Inflammatory macrophage (primary cell): ENCODE data around the gene GPR61.

ENCODE experiments used
- DNase-seq, 2 donors: peaks; one replicate each; pipeline ENCODE4 v3.0.0-alpha.2; 2020 to 2022
- total RNA-seq, 18 experiments: gene quantifications; one replicate each; lab custom pipeline; 2026; ENCODE audit warnings: mixed read lengths in 6 of 18, inconsistent platforms in 2 of 18; lab: John Stamatoyannopoulos, UW

Gene GPR61, protein sequence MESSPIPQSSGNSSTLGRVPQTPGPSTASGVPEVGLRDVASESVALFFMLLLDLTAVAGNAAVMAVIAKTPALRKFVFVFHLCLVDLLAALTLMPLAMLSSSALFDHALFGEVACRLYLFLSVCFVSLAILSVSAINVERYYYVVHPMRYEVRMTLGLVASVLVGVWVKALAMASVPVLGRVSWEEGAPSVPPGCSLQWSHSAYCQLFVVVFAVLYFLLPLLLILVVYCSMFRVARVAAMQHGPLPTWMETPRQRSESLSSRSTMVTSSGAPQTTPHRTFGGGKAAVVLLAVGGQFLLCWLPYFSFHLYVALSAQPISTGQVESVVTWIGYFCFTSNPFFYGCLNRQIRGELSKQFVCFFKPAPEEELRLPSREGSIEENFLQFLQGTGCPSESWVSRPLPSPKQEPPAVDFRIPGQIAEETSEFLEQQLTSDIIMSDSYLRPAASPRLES
- 0 to 0.32 (median 0.11) reads per million in 18 experiments for total RNA-seq

DNA sequence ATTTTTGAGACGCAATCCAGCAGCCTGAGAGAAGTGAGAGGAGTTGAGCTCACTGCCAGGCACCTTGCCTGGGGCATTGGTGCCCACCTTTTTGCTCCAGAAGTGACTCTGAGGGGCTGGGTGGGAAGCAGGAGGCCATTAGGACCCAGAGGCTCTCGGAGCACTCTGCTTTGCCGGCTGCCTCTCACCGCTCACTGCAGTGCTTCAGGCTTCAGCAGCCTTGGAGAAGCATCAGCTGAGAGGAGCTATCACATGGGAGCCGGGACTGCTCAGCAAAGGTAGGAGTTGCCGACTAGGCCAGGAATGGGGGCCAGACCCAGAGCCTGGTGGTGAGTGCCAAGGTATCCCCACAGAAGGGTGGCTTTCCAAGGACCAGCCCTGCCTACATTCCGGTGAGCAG lies at the start of gene GPR61:
TSS of gene GPR61 (plus strand) at position 197 of the 400 bp plus-strand sequence. CDS start 3,151 bp downstream, outside the sequence.
- no peak for DNase-seq

DNA sequence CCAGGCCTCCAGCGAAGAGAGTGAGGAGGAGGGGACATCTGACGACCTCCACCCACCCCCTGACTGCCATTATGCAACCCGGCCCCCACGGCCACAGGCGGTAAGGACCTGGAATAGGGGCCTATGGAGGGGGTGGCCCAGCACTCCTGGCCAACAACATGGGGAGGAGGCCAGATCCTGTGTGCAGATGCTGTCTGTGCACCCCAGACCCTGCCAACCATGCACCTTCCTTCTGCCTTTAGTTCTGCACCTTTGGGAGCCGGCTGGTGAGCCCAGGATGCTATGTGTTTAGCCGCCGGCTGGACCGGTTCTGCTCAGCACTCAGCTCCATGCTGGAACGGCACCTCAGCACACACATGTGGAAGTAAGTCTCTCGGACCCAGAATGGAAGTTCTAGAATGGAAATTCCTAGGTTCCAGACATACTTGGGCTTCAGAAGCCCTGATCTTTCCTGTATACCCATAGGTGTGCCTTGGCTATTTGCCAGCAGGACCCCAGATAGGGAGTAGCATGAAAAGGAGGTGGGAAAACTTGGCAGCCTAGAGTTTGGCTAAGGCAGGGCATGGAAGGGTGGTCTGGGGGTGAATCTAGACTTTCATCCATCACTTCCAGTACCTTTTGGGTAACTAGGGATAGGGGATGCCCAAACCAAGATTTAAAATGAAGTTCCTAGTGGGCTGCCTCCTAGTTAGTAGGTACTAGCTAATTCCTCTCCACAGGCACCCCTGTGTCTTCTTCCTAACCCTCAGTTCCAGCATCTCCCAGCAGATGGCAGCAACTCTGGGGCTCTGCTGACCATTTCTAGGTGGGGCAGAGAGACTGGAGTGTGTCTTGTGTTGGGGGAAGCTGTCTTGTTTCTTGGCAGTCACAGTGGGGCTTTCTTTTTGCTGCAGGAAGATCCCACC lies 49.4 kb upstream of the GPR61 start:
- DNase-seq = peak; percentile 74 to 79

- no peak for DNase-seq
These were observed 48.8 kb upstream of the GPR61 start for GRCh38 chr1:109490934-109491302.

GRCh38 chr1:109491372-109491771 lies 48.3 kb upstream of the GPR61 start:
- DNase-seq = no peak

DNA sequence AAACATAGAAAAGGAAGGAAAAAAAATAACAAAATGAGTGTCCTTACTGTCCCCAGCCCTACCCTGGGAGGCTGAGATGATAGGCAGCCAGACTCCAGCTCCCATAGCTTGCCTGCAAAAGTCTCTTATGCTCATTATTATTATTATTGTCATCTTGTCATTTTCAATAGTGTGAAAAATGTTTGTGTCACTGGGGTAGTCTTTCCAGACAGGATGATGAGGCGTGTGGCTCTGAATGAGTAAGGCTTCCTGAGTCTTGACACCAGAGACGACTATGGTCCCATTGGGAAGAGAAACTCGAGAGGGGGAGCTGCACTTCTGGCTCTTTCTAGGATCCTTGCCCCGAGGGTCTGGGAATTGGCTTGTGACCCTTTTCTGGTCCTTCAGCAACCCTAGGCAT lies 46.9 kb upstream of the GPR61 start:
- no peak for DNase-seq

DNA sequence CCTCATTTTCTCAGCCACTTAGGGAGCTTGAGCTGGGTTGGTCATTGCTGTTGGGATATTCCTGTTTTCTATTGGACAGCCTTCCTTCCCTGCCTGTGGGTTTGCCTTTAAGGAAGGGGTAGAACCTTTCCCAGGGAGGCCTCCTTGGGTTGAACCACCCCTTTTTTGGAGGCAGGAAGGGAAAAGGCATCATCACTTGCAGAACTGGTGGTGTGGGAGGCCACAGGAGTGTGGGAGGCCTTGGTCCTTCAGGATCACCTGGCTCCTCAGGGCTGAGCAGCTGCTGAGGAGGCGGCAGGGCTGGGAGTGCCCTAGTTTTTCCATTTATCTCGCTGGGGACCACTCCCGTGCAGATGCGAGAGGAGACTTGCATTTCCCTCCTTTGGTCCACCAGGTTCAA lies 46.4 kb upstream of the GPR61 start:
- no peak for DNase-seq

- peak; percentile 87 to 90 for DNase-seq
These were observed 45.7 kb upstream of the GPR61 start, which contains the start of gene CYB561D1 for GRCh38 chr1:109493805-109494539. Gene CYB561D1 (plus strand): TSS chr1:109494094. CDS start chr1:109494140, 46 bp downstream.

- DNase-seq = no peak
These were observed 43.9 kb upstream of the GPR61 start for GRCh38 chr1:109495738-109496137.

DNA sequence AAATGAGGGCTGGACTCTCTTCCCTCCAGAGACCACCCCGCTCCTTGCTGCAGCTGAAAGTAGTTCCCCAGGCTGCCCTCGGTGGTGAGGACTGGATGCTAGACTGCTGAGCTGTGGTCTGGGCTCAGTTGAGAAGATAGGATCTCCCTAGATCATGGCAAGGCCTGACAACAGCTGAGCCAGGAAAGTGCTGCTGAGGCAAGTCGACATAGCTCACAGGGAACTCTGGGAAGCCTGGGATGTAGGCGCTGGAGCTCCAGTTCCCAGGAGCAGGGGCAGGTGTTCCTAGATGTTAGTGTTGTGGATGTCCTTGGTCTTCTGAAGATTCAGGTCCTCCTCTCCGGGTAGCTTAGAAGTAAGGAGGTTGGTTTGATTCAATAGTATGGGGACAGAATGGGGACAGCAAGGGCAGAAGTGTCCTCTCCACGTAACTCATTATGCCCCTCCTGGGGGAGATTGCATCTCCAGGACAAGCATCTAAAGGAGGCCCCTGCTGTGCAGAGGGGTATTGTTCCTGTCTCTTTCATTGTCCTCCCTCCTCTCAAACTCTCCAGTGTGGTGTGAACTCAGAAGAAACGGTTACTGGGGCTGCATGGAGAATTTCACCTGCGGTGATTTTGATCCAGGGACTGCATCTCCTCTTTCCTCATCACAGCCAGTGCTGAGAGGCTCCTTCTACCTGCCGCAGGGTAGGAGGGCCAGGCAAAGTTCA lies 42.1 kb upstream of the GPR61 start:
- DNase-seq = no peak

DNA sequence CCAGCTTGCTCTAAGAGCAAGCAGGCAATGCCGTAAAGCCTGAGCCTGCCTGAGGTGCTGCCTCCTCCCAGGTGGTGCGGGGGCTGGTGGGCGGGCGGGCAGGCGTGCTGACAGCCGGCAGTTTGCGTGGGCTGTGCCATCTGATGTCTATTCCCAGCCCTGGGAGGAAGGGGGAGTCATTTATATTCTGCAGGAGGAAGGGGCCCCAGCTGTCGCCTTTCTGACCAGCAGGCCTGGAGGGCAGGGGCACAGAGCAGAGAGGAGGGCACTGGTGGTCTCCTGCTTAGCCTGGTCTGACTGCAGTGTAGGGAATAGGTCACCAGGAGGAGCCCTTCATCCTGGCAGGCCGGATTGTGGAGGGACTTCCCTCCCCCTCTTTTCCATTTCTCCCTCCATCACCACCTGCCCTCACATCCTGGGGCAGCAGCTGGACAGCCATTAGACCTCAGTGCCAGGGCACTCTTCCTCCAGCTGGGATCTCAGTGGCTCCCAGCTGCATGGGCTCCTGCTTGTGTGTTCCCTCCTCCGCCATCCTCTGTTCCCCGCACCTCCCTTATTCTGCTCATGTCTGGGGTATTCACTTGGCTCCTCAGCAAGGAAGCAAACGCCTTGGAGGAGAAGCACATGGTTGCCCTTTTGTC lies 41.4 kb upstream of the GPR61 start:
- DNase-seq = no peak

- DNase-seq = no peak
These were observed 40.6 kb upstream of the GPR61 start for GRCh38 chr1:109499081-109499480.

DNA sequence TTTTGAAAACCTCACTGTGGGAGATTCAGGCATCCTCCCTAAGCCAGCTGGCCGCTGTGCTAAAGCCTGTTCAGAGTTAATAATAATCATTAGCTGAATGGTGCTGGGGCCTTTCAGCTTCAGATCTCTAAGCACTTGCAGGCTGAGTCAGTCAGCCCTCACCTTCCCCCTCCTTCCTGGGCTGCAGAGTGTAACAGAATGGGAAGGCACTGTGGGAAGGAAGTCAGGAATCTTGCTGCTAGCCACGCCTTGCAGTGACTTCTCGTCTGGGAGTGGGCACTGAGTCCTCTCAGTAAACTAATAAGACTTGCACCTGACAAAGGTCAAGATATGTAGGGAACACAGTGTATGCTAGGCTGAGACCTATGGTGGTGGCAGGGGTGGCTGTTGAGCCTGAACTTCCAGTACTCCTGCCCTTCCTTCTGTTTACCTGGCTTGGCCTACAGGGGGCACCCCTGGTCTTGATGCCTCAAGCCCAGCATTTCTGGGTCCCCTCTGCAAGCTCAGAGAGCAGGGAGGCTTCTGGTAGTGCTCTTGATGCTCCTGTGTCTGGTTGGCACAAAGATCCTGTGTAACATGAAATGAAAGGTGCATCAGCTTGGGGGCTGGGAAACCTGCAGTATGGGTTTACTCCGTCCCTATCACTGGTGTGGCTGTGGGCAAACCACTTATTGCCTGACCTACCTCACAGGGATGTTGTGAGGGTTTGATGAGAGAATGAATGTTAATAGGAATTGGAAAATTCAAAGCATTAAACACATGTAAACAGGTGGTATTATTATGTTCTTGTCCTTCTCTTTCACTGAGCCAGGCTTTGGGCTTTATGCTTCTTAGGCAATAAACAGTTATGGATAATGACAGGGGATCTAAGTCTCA lies 39.8 kb upstream of the GPR61 start:
- DNase-seq = peak; percentile 18 to 52

DNA sequence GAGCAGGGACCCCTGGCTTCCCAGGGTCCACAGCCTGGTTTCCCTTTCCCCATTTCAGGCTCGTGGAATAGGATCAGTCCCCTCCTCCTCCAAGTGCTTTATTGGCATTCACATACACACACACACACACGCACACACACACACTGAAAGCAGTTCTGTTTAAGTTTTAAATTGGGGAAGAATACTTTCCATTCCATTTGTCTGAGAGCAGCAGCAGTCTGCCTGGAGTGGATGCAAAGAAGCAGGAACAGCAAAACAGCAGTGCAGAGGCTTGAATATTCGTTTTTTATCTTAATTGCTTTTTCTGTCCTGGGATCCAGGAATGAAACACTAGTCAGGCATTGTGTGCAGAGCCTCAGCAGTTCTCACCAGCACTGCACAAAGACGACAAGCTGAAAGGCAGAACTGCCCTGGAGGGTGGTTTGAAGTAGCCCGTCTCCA lies 38.7 kb upstream of the GPR61 start:
- peak; percentile 24 to 33 for DNase-seq

DNA sequence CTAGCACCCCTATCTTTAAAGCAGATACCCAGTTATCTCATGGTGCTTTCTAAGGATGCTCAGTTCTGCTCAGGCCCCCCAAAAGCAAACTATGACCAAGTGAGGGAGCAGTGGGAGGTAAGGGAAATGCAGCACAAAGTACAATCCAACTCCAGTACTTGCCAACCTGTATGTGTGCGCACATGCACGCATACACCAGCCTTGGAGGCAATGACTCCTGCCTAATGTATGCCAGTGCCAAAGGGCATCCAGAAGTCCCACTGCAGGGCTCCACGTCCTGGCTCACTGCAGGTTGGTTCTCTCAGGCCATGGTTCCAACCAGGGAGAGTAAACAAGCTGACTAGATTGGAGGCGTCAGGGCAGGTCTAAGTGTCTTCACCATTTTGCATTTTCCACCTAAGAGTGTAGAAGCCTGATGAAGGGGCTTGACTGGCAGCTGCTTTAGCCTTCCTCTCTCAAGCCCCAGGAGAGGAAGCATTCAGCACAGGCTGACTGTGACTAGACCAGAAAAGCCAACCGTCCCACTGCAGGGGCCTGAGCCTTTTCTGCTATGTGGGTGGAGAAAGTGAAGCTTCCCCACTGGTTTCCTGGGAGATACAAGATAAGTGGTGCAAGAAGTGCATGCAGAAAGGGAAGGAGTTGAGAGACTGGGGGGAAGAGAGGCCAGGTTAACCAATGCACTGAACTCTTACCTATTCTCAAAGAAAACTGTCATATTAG lies 37.9 kb upstream of the GPR61 start:
- DNase-seq = peak; percentile 86 to 91

GRCh38 chr1:109502364-109502851 lies 37.3 kb upstream of the GPR61 start:
- no peak for DNase-seq

DNA sequence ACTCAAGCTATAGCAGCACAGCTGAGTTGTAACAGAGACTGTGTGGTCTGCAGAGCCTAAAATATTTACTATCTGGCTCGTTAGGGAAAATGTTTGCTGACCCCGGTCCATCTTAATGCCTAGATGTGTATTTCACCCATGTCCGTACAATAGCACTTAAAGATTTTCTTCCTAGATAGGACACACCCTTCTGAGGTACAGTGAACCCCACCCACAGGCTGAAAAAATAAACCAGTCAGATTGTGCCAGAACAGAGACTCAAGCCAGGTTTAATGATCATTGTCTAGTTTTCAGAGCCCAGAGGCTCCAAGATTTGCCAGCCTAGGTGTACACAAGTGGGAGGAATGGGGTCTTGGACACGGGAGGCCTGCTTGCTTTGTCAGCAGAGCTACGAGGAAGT lies 35.7 kb upstream of the GPR61 start:
- no peak for DNase-seq

DNA sequence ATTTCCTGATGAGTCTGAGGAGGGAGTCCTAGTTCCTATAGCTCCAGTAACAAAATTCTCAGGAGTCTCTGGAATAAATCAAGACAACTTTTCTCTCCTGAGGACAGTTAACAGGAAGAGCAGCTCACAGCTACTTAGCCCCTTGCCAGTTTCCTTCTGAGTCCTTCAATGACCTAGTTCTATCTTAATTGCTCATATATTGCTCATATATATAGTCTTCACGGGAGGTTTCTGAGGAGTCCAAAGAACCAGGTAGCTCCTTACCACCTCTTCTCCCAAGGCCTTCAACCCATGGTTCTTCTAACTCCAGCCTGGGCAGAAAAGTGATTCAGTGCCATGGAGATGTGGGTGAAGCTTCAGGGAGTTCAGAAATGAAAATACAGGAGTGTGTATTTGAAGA lies 34.7 kb upstream of the GPR61 start:
- no peak for DNase-seq

- DNase-seq = no peak
These were observed 31.4 kb upstream of the GPR61 start for GRCh38 chr1:109508001-109508872.

DNA sequence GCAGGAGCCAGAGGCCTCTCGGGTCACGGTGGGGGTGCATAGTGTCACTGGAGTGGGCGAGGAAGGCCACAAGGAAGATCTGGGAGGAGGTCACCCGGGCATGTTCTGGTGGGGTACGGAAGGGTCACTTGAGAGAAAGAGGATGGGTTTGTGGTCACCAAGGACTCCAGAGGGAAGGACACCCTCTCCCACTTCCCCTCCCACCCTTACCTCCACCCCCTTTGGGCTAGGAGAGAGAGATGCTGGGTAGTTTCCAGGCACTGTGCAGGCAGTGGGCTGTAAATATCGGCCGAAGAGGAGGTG lies 30.8 kb upstream of the GPR61 start:
- DNase-seq = no peak
